SK-N-SH treated with all-trans-retinoic acid at 6 μM for 48 hours (cell line): Measurements from ENCODE around the gene TAOK1.

ENCODE experiments used
- CREB5 ChIP-seq: fragments of 250-450 bp; sonication (Bioruptor Pico); IDR thresholded peaks from 2 replicates; pipeline ENCODE4 v1.5.1; 2020; ENCODE audit warnings: low read depth, mild to moderate bottlenecking, moderate library complexity
- GLIS3 ChIP-seq: fragments of 250-450 bp; sonication (Bioruptor Pico); IDR thresholded peaks from 2 replicates; pipeline ENCODE4 v1.5.0; 2020; ENCODE audit warnings: mild to moderate bottlenecking, moderate library complexity
- PATZ1 ChIP-seq: fragments of 250-450 bp; sonication (Bioruptor Pico); IDR thresholded peaks from 2 replicates; pipeline ENCODE4 v1.8.0; 2020; ENCODE audit warnings: mild to moderate bottlenecking, moderate library complexity, borderline replicate concordance
- PPARA ChIP-seq: fragments of 250-450 bp; sonication (Bioruptor Pico); IDR thresholded peaks from 2 replicates; pipeline ENCODE4 v1.5.0; 2020; ENCODE audit warnings: mild to moderate bottlenecking, borderline replicate concordance
- TCF4 ChIP-seq: fragments of 250-450 bp; sonication (Bioruptor Pico); IDR thresholded peaks from 2 replicates; pipeline ENCODE4 v1.8.0; 2021; ENCODE audit warnings: mild to moderate bottlenecking, moderate library complexity, borderline replicate concordance
- TOX ChIP-seq: fragments of 250-450 bp; sonication (Bioruptor Pico); IDR thresholded peaks from 2 replicates; pipeline ENCODE4 v1.8.0; 2021; ENCODE audit warnings: mild to moderate bottlenecking, moderate library complexity, borderline replicate concordance
- ZC3H10 ChIP-seq: fragments of 250-450 bp; sonication (Bioruptor Pico); IDR thresholded peaks from 2 replicates; pipeline ENCODE4 v1.5.1; 2021; ENCODE audit warnings: mild to moderate bottlenecking, moderate library complexity
- ZNF8 ChIP-seq: fragments of 450-650 bp; formaldehyde crosslinking; IDR thresholded peaks from 2 replicates; pipeline ENCODE4 v1.5.0; 2020; ENCODE audit warnings: mild to moderate bottlenecking, moderate library complexity

GRCh38 chr17:29591737-29592608 is 201.8 kb downstream of the TAOK1 start:
- no peak for TF ChIP-seq ZC3H10 (CRISPR knock-in tag)
- TF ChIP-seq CREB5 = no peak
- TF ChIP-seq ZNF8 (CRISPR knock-in tag) = no peak
- TF ChIP-seq TCF4 (CRISPR knock-in tag) = no peak
- TF ChIP-seq GLIS3 (CRISPR knock-in tag) = no peak
- no peak for TF ChIP-seq TOX
- TF ChIP-seq PPARA = no peak
- peak; percentile 80 for TF ChIP-seq PATZ1 (CRISPR knock-in tag)
